WERI-Rb-1 (cell line): ENCODE results near the gene CAMTA1.

Source experiments
- DNase-seq: peaks from one replicate; pipeline ENCODE4 v3.0.0-alpha.2; 2020
- H3K27ac ChIP-seq: fragments of 250-450 bp; sonication (Bioruptor Pico); 2 replicates; pipeline ENCODE4 v1.5.1; 2020; ENCODE audit warnings: mild to moderate bottlenecking, moderate library complexity
- H3K27me3 ChIP-seq: fragments of 250-450 bp; sonication (Bioruptor Pico); 2 replicates; pipeline ENCODE4 v1.5.1; 2021; ENCODE audit warnings: mild to moderate bottlenecking, low read depth, moderate library complexity; ENCODE audit not compliant: insufficient read depth, severe bottlenecking
- H3K36me3 ChIP-seq: fragments of 250-450 bp; sonication (Bioruptor Pico); 2 replicates; pipeline ENCODE4 v1.5.1; 2020; ENCODE audit warnings: mild to moderate bottlenecking, moderate library complexity
- H3K4me3 ChIP-seq: 2 replicates; pipeline ENCODE4 v1.5.1; 2011; ENCODE audit warnings: low read depth, mild to moderate bottlenecking, control low read depth, low read length
- H3K9me3 ChIP-seq: fragments of 250-450 bp; sonication (Bioruptor Pico); 2 replicates; pipeline ENCODE4 v1.5.1; 2021; ENCODE audit warnings: mild to moderate bottlenecking, moderate library complexity; ENCODE audit not compliant: severe bottlenecking
- TF ChIP-seq, protein P1 (sequence below): IDR thresholded peaks from 2 replicates; pipeline ENCODE4 v1.5.1; 2011; ENCODE audit warnings: low read depth, mild to moderate bottlenecking, control low read depth, inconsistent platforms, low read length

Gene CAMTA1

DNA sequence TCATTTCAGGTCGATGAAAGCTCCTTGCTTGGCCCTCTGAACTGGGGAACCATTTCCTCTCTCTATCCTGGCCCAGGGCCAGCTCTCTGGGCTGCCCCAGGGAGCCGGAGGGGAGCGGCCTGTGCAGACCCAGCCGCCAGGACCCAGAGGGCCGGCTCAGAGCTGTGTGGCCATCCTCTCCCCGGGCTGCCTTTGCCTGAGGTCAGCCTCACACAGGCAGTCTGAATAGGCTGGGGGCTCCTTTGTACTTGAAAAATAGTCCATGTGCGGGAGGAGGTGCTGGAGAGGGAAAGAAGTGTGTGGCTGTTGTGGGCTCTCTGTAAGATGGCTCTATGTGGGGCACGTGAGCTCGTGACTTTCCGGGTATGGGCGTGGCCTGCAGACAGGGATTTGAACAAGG, 710.7 kb downstream of the CAMTA1 start:
- DNase-seq, result no peak
- Histone ChIP-seq H3K27me3 (no peaks in the 10 kb centered on the region), H3K4me3 (no peak overlapping the region), H3K27ac (no peak overlapping the region), H3K36me3 (no peaks in the 10 kb centered on the region), H3K9me3 (peaks cover 4% of the 10 kb centered on the region)
- TF ChIP-seq, protein P1, sequence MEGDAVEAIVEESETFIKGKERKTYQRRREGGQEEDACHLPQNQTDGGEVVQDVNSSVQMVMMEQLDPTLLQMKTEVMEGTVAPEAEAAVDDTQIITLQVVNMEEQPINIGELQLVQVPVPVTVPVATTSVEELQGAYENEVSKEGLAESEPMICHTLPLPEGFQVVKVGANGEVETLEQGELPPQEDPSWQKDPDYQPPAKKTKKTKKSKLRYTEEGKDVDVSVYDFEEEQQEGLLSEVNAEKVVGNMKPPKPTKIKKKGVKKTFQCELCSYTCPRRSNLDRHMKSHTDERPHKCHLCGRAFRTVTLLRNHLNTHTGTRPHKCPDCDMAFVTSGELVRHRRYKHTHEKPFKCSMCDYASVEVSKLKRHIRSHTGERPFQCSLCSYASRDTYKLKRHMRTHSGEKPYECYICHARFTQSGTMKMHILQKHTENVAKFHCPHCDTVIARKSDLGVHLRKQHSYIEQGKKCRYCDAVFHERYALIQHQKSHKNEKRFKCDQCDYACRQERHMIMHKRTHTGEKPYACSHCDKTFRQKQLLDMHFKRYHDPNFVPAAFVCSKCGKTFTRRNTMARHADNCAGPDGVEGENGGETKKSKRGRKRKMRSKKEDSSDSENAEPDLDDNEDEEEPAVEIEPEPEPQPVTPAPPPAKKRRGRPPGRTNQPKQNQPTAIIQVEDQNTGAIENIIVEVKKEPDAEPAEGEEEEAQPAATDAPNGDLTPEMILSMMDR, result no peak

DNA sequence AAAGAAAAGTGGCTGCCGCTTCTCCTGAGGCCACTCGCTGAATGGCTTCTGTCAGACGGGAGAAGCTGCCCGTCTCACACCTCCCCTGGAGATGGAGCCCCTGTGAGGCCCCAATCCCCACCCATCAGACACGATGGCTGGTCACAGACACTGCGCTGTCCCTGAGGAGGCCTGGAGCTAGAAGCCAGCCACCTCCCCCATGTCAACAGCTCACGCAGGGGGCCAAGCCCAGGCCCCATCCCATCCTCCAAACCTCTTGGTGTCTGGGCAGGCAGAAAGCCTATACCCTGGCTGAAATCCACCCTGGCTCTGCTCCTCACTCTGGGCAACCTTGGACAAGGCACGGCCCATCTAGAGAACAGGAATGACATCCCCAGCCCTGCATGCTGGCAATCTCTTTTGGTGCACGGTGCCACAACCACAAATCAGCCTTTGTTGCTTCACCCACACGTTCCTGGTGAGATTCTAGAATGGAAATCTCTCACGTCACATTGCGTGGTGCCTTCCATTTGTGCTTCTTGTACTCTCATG, 711.9 kb downstream of the CAMTA1 start:
- DNase-seq, result no peak
- Histone ChIP-seq H3K4me3 (no peak overlapping the region), H3K36me3 (no peaks in the 10 kb centered on the region), H3K27me3 (no peaks in the 10 kb centered on the region), H3K9me3 (peaks cover 4% of the 10 kb centered on the region), H3K27ac (no peak overlapping the region)
- TF ChIP-seq, protein P1, result no peak

DNA sequence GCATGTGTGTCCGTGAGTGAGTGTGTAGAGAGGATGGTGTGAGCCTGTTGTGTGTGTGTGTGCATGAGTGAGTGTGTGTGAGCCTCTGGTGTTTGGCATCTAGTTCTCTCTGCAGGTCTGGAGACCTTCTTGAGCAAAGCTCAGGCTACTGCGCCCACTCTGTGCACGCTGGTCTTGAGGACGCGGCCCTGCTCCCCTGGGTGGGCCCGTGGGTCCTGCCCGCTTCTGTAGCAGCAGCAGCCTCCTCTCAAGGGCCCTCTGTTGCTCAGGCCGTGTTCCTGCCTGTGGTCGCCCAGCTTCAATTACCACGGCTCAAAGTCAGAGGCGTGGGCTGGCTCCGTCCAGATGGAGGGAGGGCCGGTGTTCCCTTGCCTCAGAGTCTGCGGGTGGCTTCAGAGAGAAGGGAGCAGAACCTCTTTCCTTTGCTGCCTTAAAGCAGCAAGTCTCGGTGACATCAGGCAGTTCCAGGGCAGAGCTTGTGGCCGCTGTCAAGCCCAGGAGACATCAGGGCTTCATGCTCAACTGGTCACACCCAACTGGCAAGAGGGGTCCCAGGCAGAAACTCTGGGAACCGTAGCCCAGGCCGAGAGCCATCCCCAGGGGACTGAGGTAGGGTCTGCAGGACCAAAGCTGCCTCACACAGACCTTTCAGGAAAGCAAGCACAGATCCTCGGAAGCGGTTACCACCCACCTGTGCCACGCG, 715.3 kb downstream of the CAMTA1 start:
- Histone ChIP-seq H3K9me3 (peaks cover 4% of the 10 kb centered on the region), H3K36me3 (no peaks in the 10 kb centered on the region), H3K27me3 (no peaks in the 10 kb centered on the region), H3K27ac (no peak overlapping the region), H3K4me3 (no peak overlapping the region)
- TF ChIP-seq, protein P1, result no peak
- no peak for DNase-seq

DNA sequence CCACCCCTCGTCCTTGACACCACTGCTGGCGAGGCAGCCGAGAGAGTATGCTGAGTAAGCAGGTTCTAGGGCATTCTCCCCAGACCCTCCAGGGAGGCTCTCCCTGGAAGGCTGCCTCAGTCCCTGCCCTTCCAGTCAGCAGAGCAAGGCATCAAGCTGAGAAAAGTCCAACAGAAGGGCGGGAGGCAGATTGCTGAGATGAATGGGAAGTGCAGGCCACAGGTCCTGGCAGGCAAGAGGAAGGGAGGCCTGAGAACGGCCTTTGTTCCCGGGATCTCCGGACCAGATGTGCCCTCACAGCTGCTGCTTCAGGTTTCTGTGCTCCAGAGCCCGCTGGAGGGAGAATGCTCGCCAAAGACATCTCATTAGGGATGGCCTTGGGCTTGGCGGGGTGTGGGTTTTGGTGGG, 715.8 kb downstream of the CAMTA1 start:
- DNase-seq, result no peak
- H3K9me3 ChIP-seq, result peaks cover 4% of the 10 kb centered on the region
- TF ChIP-seq, protein P1, result no peak
- H3K27me3 ChIP-seq, result no peaks in the 10 kb centered on the region
- H3K27ac ChIP-seq, result no peak overlapping the region
- no peaks in the 10 kb centered on the region for H3K36me3 ChIP-seq
- H3K4me3 ChIP-seq, result no peak overlapping the region

DNA sequence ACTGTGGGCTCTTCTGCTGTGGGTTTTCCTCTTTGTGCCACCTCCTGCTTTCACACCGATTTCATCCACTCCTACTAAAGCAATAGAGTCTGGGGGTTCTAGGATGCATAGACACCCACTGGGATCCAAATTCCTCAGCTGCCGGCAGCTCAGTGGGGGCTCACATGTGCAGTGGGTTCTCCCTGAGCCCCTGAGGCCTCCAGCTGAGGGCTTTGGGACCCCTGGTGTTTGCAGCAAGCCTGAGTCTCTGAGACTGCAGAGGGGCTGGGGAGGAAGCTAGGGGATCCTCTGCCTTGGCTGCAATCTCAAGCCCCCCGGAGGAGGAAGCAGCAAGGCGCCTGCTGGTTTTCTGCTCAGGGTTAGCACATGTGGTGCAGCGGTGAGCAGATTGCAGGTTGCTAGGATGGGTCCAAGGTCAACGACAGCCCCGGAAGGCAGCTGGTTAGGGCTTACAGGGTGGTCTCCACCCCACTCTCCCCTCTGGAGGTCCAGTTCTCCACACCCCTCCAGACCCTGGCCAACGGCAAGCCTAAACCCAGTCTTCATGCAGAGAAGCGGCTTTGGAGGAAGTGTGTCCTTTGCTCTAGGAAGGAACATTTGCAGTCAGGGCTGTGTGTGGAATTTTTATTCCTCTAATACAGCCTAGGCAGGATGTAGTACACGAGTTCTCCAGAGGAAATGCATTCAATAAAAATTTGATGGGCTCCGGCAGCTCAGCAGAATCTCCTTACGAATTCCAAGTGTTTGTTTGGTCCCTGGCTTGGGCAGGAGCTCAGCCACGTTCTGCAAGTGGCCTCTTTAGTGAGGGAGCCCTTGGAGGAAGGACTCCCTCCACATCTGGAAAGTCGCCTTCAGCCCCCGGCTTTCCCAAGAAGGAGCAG, 716.7 kb downstream of the CAMTA1 start:
- peaks cover 4% of the 10 kb centered on the region for H3K9me3 ChIP-seq
- DNase-seq, result no peak
- H3K27ac ChIP-seq, result no peak overlapping the region
- no peak overlapping the region for H3K4me3 ChIP-seq
- no peaks in the 10 kb centered on the region for H3K27me3 ChIP-seq
- H3K36me3 ChIP-seq, result no peaks in the 10 kb centered on the region
- TF ChIP-seq, protein P1, result no peak
